Non-pigmented ciliary epithelial cell (primary cell): ENCODE measurements around the gene RAB3GAP1.
A peak's percentile ranks its signal among the peaks of the same experiment; 100 is the strongest.
"Not testable (repeated sequence)": the region's sequence is repeated elsewhere in the genome, so short reads cannot be mapped to it uniquely, and the experiment has no call there.

Experiments
- DNase-seq: peaks from one replicate; pipeline ENCODE4 v3.0.0-alpha.2; 2010; ENCODE audit warnings: low read depth

The RAB3GAP1 gene

GRCh38 chr2:135055182-135055786 lies 3.2 kb downstream of the RAB3GAP1 start:
- peak; percentile 45 for DNase-seq

GRCh38 chr2:135056790-135057189 lies 4.7 kb downstream of the RAB3GAP1 start:
- no peak for DNase-seq

GRCh38 chr2:135059577-135059976 lies 7.5 kb downstream of the RAB3GAP1 start:
- no peak for DNase-seq

GRCh38 chr2:135063210-135063609 lies 11.1 kb downstream of the RAB3GAP1 start:
- no peak for DNase-seq

GRCh38 chr2:135064149-135064548 lies 12.1 kb downstream of the RAB3GAP1 start:
- DNase-seq = no peak

- no peak for DNase-seq
Measured at GRCh38 chr2:135066710-135067109, 14.6 kb downstream of the RAB3GAP1 start.

- DNase-seq = no peak
Measured at GRCh38 chr2:135072125-135072997, 20.3 kb downstream of the RAB3GAP1 start.

- DNase-seq = no peak
Measured at GRCh38 chr2:135074216-135074615, 22.1 kb downstream of the RAB3GAP1 start.

- DNase-seq = no peak
Measured at GRCh38 chr2:135076556-135076955, 24.5 kb downstream of the RAB3GAP1 start.

GRCh38 chr2:135078417-135078816 lies 26.3 kb downstream of the RAB3GAP1 start:
- DNase-seq = no peak

- DNase-seq = no peak
Measured at GRCh38 chr2:135086222-135086621, 34.1 kb downstream of the RAB3GAP1 start.

- not testable (repeated sequence) for DNase-seq
Measured at GRCh38 chr2:135089597-135089996, 37.5 kb downstream of the RAB3GAP1 start.

GRCh38 chr2:135091681-135092080 lies 39.6 kb downstream of the RAB3GAP1 start:
- no peak for DNase-seq

GRCh38 chr2:135093193-135093592 lies 41.1 kb downstream of the RAB3GAP1 start:
- DNase-seq = no peak

- DNase-seq = no peak
Measured at GRCh38 chr2:135093670-135094330, 41.7 kb downstream of the RAB3GAP1 start.

GRCh38 chr2:135094508-135094907 lies 42.4 kb downstream of the RAB3GAP1 start:
- DNase-seq = no peak

GRCh38 chr2:135095591-135095990 lies 43.5 kb downstream of the RAB3GAP1 start:
- DNase-seq = no peak

GRCh38 chr2:135096665-135097446 lies 44.8 kb downstream of the RAB3GAP1 start:
- DNase-seq = no peak

GRCh38 chr2:135097532-135098231 lies 45.6 kb downstream of the RAB3GAP1 start:
- DNase-seq = no peak

GRCh38 chr2:135099802-135100483 lies 47.9 kb downstream of the RAB3GAP1 start:
- no peak for DNase-seq

- DNase-seq = no peak
Measured at GRCh38 chr2:135103843-135104242, 51.8 kb downstream of the RAB3GAP1 start.
